Lower leg skin (tissue), 3 donors: ENCODE results near the gene TMEM245.

Source experiments
- CTCF ChIP-seq, 3 donors: fragments of 450-650 bp; IDR thresholded peaks; one replicate each; pipeline ENCODE4 v1.5.1; 2016; ENCODE audit warnings: antibody characterized with exemption in 3 of 3, mild to moderate bottlenecking in 3 of 3, moderate library complexity in 2 of 3
- POLR2A ChIP-seq, 2 donors: fragments of 450-650 bp; IDR thresholded peaks; one replicate each; pipeline ENCODE4 v1.6.1; 2016 to 2017; ENCODE audit warnings: antibody characterized with exemption in 2 of 2, mild to moderate bottlenecking in 1 of 2, moderate library complexity in 1 of 2

- no peak for TF ChIP-seq POLR2A (IDR thresholded peaks at IDR 0.05)
- no peak for TF ChIP-seq CTCF (IDR thresholded peaks at IDR 0.05)
Measured at GRCh38 chr9:109134167-109134578, 14.4 kb upstream of the TMEM245 start.
